Fibroblast of lung (primary cell): ENCODE measurements around the gene EFNA5. TPM values are rescaled to one million over a fixed set of nuclear protein-coding genes. Genes with fewer than 3 reads are reported as not detected.

Source experiments
- DNase-seq, 2 donors: peaks; one replicate each; pipeline versions ENCODE4 v3.0.0 to v3.0.0-alpha.2; 2010; ENCODE audit warnings: low read depth in 2 of 2
- H2AFZ ChIP-seq: 2 replicates; pipeline ENCODE4 v1.5.1; 2012; ENCODE audit warnings: low read length, control low read depth, inconsistent platforms
- H3K27ac ChIP-seq: 2 replicates; pipeline ENCODE4 v1.5.1; 2011; ENCODE audit warnings: low read length, control low read depth; ENCODE audit not compliant: insufficient read depth
- H3K27me3 ChIP-seq: 2 replicates; pipeline ENCODE4 v1.5.1; 2011; ENCODE audit warnings: mild to moderate bottlenecking, low read length; ENCODE audit not compliant: control insufficient read depth, insufficient read depth
- H3K36me3 ChIP-seq: 2 replicates; pipeline ENCODE4 v1.5.1; 2011; ENCODE audit warnings: low read length; ENCODE audit not compliant: control insufficient read depth, insufficient read depth
- H3K4me1 ChIP-seq: 2 replicates; pipeline ENCODE4 v1.5.1; 2011; ENCODE audit warnings: low read length; ENCODE audit not compliant: control insufficient read depth, insufficient read depth; ENCODE audit errors: extremely low read depth
- H3K4me2 ChIP-seq: 2 replicates; pipeline ENCODE4 v1.5.1; 2011; ENCODE audit warnings: low read length, control low read depth; ENCODE audit not compliant: insufficient read depth; ENCODE audit errors: extremely low read depth
- H3K4me3 ChIP-seq, 4 experiments: fragments of 200-600 bp in 1 of 4; sonication (generic) in 1 of 4; replicated peaks in 1 of 4; 2 replicates each; pipeline ENCODE4 v1.5.1; 2011 to 2016; ENCODE audit warnings: low read length in 4 of 4, low read depth in 3 of 4, mild to moderate bottlenecking in 3 of 4, control low read depth in 2 of 4, inconsistent platforms in 1 of 4, mixed read lengths in 1 of 4; ENCODE audit not compliant: insufficient read depth in 1 of 4; ENCODE audit errors: control extremely low read depth in 1 of 4
- H3K79me2 ChIP-seq: 2 replicates; pipeline ENCODE4 v1.5.1; 2012; ENCODE audit warnings: mild to moderate bottlenecking, low read length, inconsistent platforms; ENCODE audit not compliant: control insufficient read depth, insufficient read depth
- H3K9ac ChIP-seq: 2 replicates; pipeline ENCODE4 v1.5.1; 2011; ENCODE audit warnings: mild to moderate bottlenecking, low read length, control low read depth; ENCODE audit not compliant: insufficient read depth
- H3K9me3 ChIP-seq: 2 replicates; pipeline ENCODE4 v1.5.1; 2012; ENCODE audit warnings: low read depth, low read length; ENCODE audit not compliant: control insufficient read depth, insufficient read depth
- H4K20me1 ChIP-seq: 2 replicates; pipeline ENCODE4 v1.5.1; 2011; ENCODE audit warnings: low read length; ENCODE audit not compliant: control insufficient read depth, insufficient read depth; ENCODE audit errors: extremely low read depth
- EZH2 ChIP-seq: IDR thresholded peaks from 2 replicates; pipeline ENCODE4 v1.5.1; 2012; ENCODE audit warnings: low read length, control low read depth, mild to moderate bottlenecking; ENCODE audit errors: missing control alignments
- polyA plus RNA-seq, 2 donors: library from polyadenylated mRNA; depleted of rRNA in 1 of 2; stranded (reverse) in 1 of 2; unstranded in 1 of 2; fragments of >200 nt; gene quantifications; 2 replicates each; pipeline ENCODE4 v1.2.1, GENCODE V29; 2011 to 2012; ENCODE audit warnings: missing spikeins in 1 of 2
- total RNA-seq: library from RNA; depleted of rRNA; stranded (reverse); fragments of >200 nt; gene quantifications from 2 replicates; pipeline ENCODE4 v1.2.1, GENCODE V29; 2014
- TF ChIP-seq, protein P1 (sequence below), 2 donors: IDR thresholded peaks in 1 of 2; conservative IDR thresholded peaks in 1 of 2; 1 replicate in 1 of 2; 2 replicates in 1 of 2; pipeline ENCODE4 v1.5.1; 2011 to 2012; ENCODE audit warnings: low read length in 2 of 2, control low read depth in 1 of 2, inconsistent platforms in 1 of 2, low read depth in 1 of 2, mild to moderate bottlenecking in 1 of 2

The EFNA5 gene
- total and polyA plus RNA-seq, 2 donors (not counting 1 experiment from before 2014, with no cell fraction given) = 3.5 to 3.7 TPM

GRCh38 chr5:107368615-107369014, 302.1 kb downstream of the EFNA5 start:
- Histone ChIP-seq H3K27me3 (no peaks in the 10 kb centered on the region), H3K4me2 (no peak overlapping the region), H3K36me3 (no peaks in the 10 kb centered on the region), H2AFZ (no peak overlapping the region), H4K20me1 (no peaks in the 10 kb centered on the region), H3K4me3 (no peak overlapping the region), H3K9me3 (no peaks in the 10 kb centered on the region), H3K4me1 (no peaks in the 10 kb centered on the region), H3K27ac (no peak overlapping the region), H3K9ac (no peak overlapping the region), H3K79me2 (no peaks in the 10 kb centered on the region)
- DNase-seq = no peak
- TF ChIP-seq, protein P1, sequence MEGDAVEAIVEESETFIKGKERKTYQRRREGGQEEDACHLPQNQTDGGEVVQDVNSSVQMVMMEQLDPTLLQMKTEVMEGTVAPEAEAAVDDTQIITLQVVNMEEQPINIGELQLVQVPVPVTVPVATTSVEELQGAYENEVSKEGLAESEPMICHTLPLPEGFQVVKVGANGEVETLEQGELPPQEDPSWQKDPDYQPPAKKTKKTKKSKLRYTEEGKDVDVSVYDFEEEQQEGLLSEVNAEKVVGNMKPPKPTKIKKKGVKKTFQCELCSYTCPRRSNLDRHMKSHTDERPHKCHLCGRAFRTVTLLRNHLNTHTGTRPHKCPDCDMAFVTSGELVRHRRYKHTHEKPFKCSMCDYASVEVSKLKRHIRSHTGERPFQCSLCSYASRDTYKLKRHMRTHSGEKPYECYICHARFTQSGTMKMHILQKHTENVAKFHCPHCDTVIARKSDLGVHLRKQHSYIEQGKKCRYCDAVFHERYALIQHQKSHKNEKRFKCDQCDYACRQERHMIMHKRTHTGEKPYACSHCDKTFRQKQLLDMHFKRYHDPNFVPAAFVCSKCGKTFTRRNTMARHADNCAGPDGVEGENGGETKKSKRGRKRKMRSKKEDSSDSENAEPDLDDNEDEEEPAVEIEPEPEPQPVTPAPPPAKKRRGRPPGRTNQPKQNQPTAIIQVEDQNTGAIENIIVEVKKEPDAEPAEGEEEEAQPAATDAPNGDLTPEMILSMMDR (conservative IDR thresholded peaks at IDR 0.05 in 1 of 2, IDR thresholded peaks at IDR 0.05 in 1 of 2; ENCODE audit: low read depth in 1 of 2, low read length in 2 of 2) = no peak
- no peak for TF ChIP-seq EZH2

DNA sequence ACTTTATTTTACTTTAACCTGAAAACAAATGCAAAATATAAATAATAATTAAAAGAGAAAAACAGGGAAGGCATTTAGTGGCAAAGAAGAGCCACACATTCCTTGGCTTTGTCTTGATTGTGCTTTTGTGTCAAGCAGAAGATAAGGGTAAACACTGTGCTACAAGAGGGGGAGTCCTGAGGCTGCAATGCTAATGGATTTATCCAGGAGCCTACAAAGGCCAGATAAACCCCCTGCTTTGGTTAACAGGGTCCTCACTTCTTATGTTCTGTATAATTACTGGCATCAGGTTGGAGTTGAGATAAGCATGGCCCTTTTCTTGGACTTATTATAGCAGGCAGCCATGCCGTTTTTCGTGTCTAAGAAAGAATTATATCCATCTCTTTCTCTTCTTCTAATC, 302.8 kb downstream of the EFNA5 start:
- Histone ChIP-seq H3K27me3 (no peaks in the 10 kb centered on the region), H3K36me3 (no peaks in the 10 kb centered on the region), H3K4me1 (no peaks in the 10 kb centered on the region), H4K20me1 (no peaks in the 10 kb centered on the region), H3K4me3 (no peak overlapping the region), H3K79me2 (no peaks in the 10 kb centered on the region), H3K9ac (no peak overlapping the region), H3K27ac (no peak overlapping the region), H3K9me3 (no peaks in the 10 kb centered on the region), H3K4me2 (no peak overlapping the region), H2AFZ (no peak overlapping the region)
- TF ChIP-seq, protein P1 (conservative IDR thresholded peaks at IDR 0.05 in 1 of 2, IDR thresholded peaks at IDR 0.05 in 1 of 2; ENCODE audit: low read depth in 1 of 2, low read length in 2 of 2) = no peak
- TF ChIP-seq EZH2 = no peak
- no peak for DNase-seq

GRCh38 chr5:107367480-107367879, 303.3 kb downstream of the EFNA5 start:
- no peaks in the 10 kb centered on the region for H3K36me3 ChIP-seq
- no peak overlapping the region for H2AFZ ChIP-seq
- no peak overlapping the region for H3K27ac ChIP-seq
- no peaks in the 10 kb centered on the region for H3K27me3 ChIP-seq
- no peaks in the 10 kb centered on the region for H4K20me1 ChIP-seq
- DNase-seq = no peak
- no peak overlapping the region for H3K4me3 ChIP-seq
- H3K9me3 ChIP-seq = no peaks in the 10 kb centered on the region
- H3K79me2 ChIP-seq = no peaks in the 10 kb centered on the region
- no peak overlapping the region for H3K9ac ChIP-seq
- no peak overlapping the region for H3K4me2 ChIP-seq
- TF ChIP-seq, protein P1 (conservative IDR thresholded peaks at IDR 0.05 in 1 of 2, IDR thresholded peaks at IDR 0.05 in 1 of 2; ENCODE audit: low read depth in 1 of 2, low read length in 2 of 2) = no peak
- TF ChIP-seq EZH2 = no peak
- no peaks in the 10 kb centered on the region for H3K4me1 ChIP-seq
